Measurements from ENCODE around the gene BARX1.

BARX1 gene

GRCh38 chr9:93916358-93916757, 38.8 kb downstream of the BARX1 start:
- no peak for DNase-seq

GRCh38 chr9:93911801-93912554, 43.2 kb downstream of the BARX1 start:
- no peak for DNase-seq

GRCh38 chr9:93911136-93911745, 43.9 kb downstream of the BARX1 start:
- no peak for DNase-seq

- DNase-seq = no peak
Measured at GRCh38 chr9:93910598-93910997, 44.6 kb downstream of the BARX1 start.

- no peak for DNase-seq
Measured at GRCh38 chr9:93910196-93910595, 45.0 kb downstream of the BARX1 start.

- DNase-seq = no peak
Measured at GRCh38 chr9:93909242-93909616, 45.9 kb downstream of the BARX1 start.

GRCh38 chr9:93908591-93909241, 46.4 kb downstream of the BARX1 start:
- no peak for DNase-seq

- no peak for DNase-seq
Measured at GRCh38 chr9:93907551-93908199, 47.5 kb downstream of the BARX1 start.

- DNase-seq = no peak
Measured at GRCh38 chr9:93906195-93906880, 48.8 kb downstream of the BARX1 start.

- no peak for DNase-seq
Measured at GRCh38 chr9:93905473-93906133, 49.6 kb downstream of the BARX1 start.

GRCh38 chr9:93904649-93905472, 50.3 kb downstream of the BARX1 start:
- DNase-seq = no peak

GRCh38 chr9:93903886-93904648, 51.1 kb downstream of the BARX1 start:
- DNase-seq = no peak

- DNase-seq = no peak
Measured at GRCh38 chr9:93902780-93903655, 52.1 kb downstream of the BARX1 start.

- DNase-seq = no peak
Measured at GRCh38 chr9:93902051-93902779, 52.9 kb downstream of the BARX1 start.
